GM11168 (cell line): ENCODE results near the gene TSNAXIP1.

Experiments
- in situ Hi-C: fragments of 300-500 bp; cut with MboI; formaldehyde crosslinking; loops from one replicate; pipeline ENCODE4 v1.12.0; 2022; ENCODE audit warnings: low sequenced_read_pairs; ENCODE audit not compliant: unreplicated experiment

Gene TSNAXIP1

GRCh38 chr16:67806428-67807147 lies at the start of gene TSNAXIP1, which contains the start of gene RANBP10:
TSNAXIP1 (plus strand) TSS chr16:67806889; CDS start chr16:67807150, 261 bp downstream.
RANBP10 (minus strand) TSS chr16:67806560; CDS start chr16:67806536, 24 bp downstream.
- in situ Hi-C loops: no loop called here

GRCh38 chr16:67758006-67758405 lies 48.7 kb upstream of the TSNAXIP1 start:
- in situ Hi-C loops: no loop called here

GRCh38 chr16:67758966-67759365 lies 47.7 kb upstream of the TSNAXIP1 start:
- in situ Hi-C loops: no loop called here

- in situ Hi-C loops: no loop called here
These were observed 46.3 kb upstream of the TSNAXIP1 start for GRCh38 chr16:67760206-67760955.

- in situ Hi-C loops: no loop called here
These were observed 45.8 kb upstream of the TSNAXIP1 start for GRCh38 chr16:67760956-67761230.

- in situ Hi-C loops: no loop called here
These were observed 44.8 kb upstream of the TSNAXIP1 start for GRCh38 chr16:67761924-67762323.

- in situ Hi-C loops: no loop called here
These were observed 44.3 kb upstream of the TSNAXIP1 start for GRCh38 chr16:67762385-67762784.

GRCh38 chr16:67763066-67763465 lies 43.6 kb upstream of the TSNAXIP1 start:
- in situ Hi-C loops: no loop called here

- in situ Hi-C loops: no loop called here
These were observed 42.5 kb upstream of the TSNAXIP1 start for GRCh38 chr16:67764158-67764667.

- in situ Hi-C loops: no loop called here
These were observed 40.4 kb upstream of the TSNAXIP1 start for GRCh38 chr16:67766291-67766690.

- in situ Hi-C loops: no loop called here
These were observed 38.7 kb upstream of the TSNAXIP1 start for GRCh38 chr16:67767953-67768352.

GRCh38 chr16:67770346-67770991 lies 36.2 kb upstream of the TSNAXIP1 start:
- in situ Hi-C loops: no loop called here

GRCh38 chr16:67773099-67773498 lies 33.6 kb upstream of the TSNAXIP1 start:
- in situ Hi-C loops: no loop called here

GRCh38 chr16:67773569-67774456 lies 32.9 kb upstream of the TSNAXIP1 start:
- in situ Hi-C loops: no loop called here

GRCh38 chr16:67774457-67774853 lies 32.2 kb upstream of the TSNAXIP1 start:
- in situ Hi-C loops: no loop called here

- in situ Hi-C loops: no loop called here
These were observed 31.4 kb upstream of the TSNAXIP1 start for GRCh38 chr16:67775273-67775672.

- in situ Hi-C loops: no loop called here
These were observed 27.3 kb upstream of the TSNAXIP1 start for GRCh38 chr16:67779256-67780014.

- in situ Hi-C loops: no loop called here
These were observed 25.7 kb upstream of the TSNAXIP1 start for GRCh38 chr16:67780847-67781564.

- in situ Hi-C loops: no loop called here
These were observed 25.1 kb upstream of the TSNAXIP1 start for GRCh38 chr16:67781565-67781921.
